Activated CD8-positive, alpha-beta memory T cell treated with anti-CD3 and anti-CD28 coated beads, Interleukin-2, amount 50 U/mL, for 1 hour (primary cell): ENCODE results near the gene TANC1.

ENCODE experiments used
- DNase-seq: peaks from one replicate; pipeline ENCODE4 v3.0.0-alpha.2; 2020; ENCODE audit errors: extremely low read depth

TANC1 gene

GRCh38 chr2:159266554-159266953 lies 298.1 kb downstream of the TANC1 start:
- no peak for DNase-seq

GRCh38 chr2:159267921-159268320 lies 299.5 kb downstream of the TANC1 start:
- DNase-seq, result no peak

- DNase-seq, result no peak
Observed at GRCh38 chr2:159270744-159271379, 302.4 kb downstream of the TANC1 start.

GRCh38 chr2:159272156-159272555 lies 303.7 kb downstream of the TANC1 start:
- DNase-seq, result no peak

- no peak for DNase-seq
Observed at GRCh38 chr2:159275111-159275510, 306.7 kb downstream of the TANC1 start.

GRCh38 chr2:159279700-159280099 lies 311.3 kb downstream of the TANC1 start:
- no peak for DNase-seq

GRCh38 chr2:159281002-159281401 lies 312.6 kb downstream of the TANC1 start:
- DNase-seq, result no peak
